RWPE2 (cell line): ENCODE data around the gene LXN.

ENCODE experiments used
- ATAC-seq: fragments of 200-7000 bp; cut with Tn5 transposase; 3 replicates; pipeline ENCODE4 v1.9.1; 2021; ENCODE audit warnings: low read depth
- DNase-seq: peaks from one replicate; pipeline ENCODE4 v3.0.0-alpha.2; 2020; ENCODE audit warnings: low spot score
- H3K27ac ChIP-seq: fragments of 450-650 bp; 2 replicates; pipeline ENCODE4 v1.5.1; 2017; ENCODE audit warnings: mild to moderate bottlenecking; ENCODE audit not compliant: poor library complexity, severe bottlenecking
- H3K27me3 ChIP-seq: fragments of 250-450 bp; sonication (Bioruptor Pico); 2 replicates; pipeline ENCODE4 v1.5.1; 2021; ENCODE audit warnings: mild to moderate bottlenecking, moderate library complexity; ENCODE audit not compliant: insufficient read depth, poor library complexity, severe bottlenecking
- H3K36me3 ChIP-seq: fragments of 250-450 bp; sonication (Bioruptor Pico); 2 replicates; pipeline ENCODE4 v1.5.1; 2020; ENCODE audit warnings: low read depth, mild to moderate bottlenecking, moderate library complexity
- H3K4me1 ChIP-seq: fragments of 250-450 bp; sonication (Bioruptor Pico); 2 replicates; pipeline ENCODE4 v1.5.1; 2021; ENCODE audit warnings: mild to moderate bottlenecking, moderate library complexity; ENCODE audit not compliant: insufficient read depth, poor library complexity, severe bottlenecking
- H3K4me3 ChIP-seq: fragments of 250-450 bp; sonication (Bioruptor Pico); 2 replicates; pipeline ENCODE4 v1.5.1; 2021; ENCODE audit warnings: mild to moderate bottlenecking, moderate library complexity; ENCODE audit not compliant: severe bottlenecking
- H3K9me3 ChIP-seq: fragments of 250-450 bp; sonication (Bioruptor Pico); 2 replicates; pipeline ENCODE4 v1.5.1; 2021; ENCODE audit warnings: mild to moderate bottlenecking, moderate library complexity; ENCODE audit not compliant: severe bottlenecking
- CTCF ChIP-seq: fragments of 450-650 bp; IDR thresholded peaks from one replicate; pipeline ENCODE4 v1.5.1; 2017; ENCODE audit warnings: mild to moderate bottlenecking, moderate library complexity; ENCODE audit not compliant: poor library complexity, severe bottlenecking

The LXN gene

GRCh38 chr3:158631981-158632380, 40.5 kb downstream of the LXN start:
- TF ChIP-seq CTCF, result no peak
- no peak for ATAC-seq
- Histone ChIP-seq H3K27ac (no peak overlapping the region), H3K27me3 (no peaks in the 10 kb centered on the region), H3K9me3 (no peaks in the 10 kb centered on the region), H3K36me3 (no peaks in the 10 kb centered on the region), H3K4me1 (no peaks in the 10 kb centered on the region), H3K4me3 (no peak overlapping the region)
- no peak for DNase-seq

GRCh38 chr3:158625881-158626280, 46.6 kb downstream of the LXN start:
- DNase-seq (no peak), ATAC-seq (no peak)
- no peaks in the 10 kb centered on the region for H3K4me1 ChIP-seq
- no peaks in the 10 kb centered on the region for H3K36me3 ChIP-seq
- no peak overlapping the region for H3K4me3 ChIP-seq
- no peak for TF ChIP-seq CTCF
- H3K27ac ChIP-seq, result no peak overlapping the region
- no peaks in the 10 kb centered on the region for H3K9me3 ChIP-seq
- H3K27me3 ChIP-seq, result no peaks in the 10 kb centered on the region

GRCh38 chr3:158617982-158618875, 54.2 kb downstream of the LXN start:
- no peak for DNase-seq
- ATAC-seq, result no peak
- no peak for TF ChIP-seq CTCF

More at GRCh38 chr3:158617982-158618875, 54.2 kb downstream of the LXN start:
- H3K4me1 ChIP-seq, result no peaks in the 10 kb centered on the region
- no peaks in the 10 kb centered on the region for H3K36me3 ChIP-seq
- no peaks in the 10 kb centered on the region for H3K27me3 ChIP-seq
- H3K4me3 ChIP-seq, result no peak overlapping the region
- peaks cover 12% of the 10 kb centered on the region for H3K9me3 ChIP-seq
- H3K27ac ChIP-seq, result no peak overlapping the region
